GM13977 (cell line): ENCODE measurements around the gene PLEKHO2.
"Not testable (repeated sequence)": the region's sequence is repeated elsewhere in the genome, so short reads cannot be mapped to it uniquely, and the experiment has no call there.

Experiments
- DNase-seq: peaks from one replicate; pipeline ENCODE4 v3.0.0; 2012; ENCODE audit warnings: low spot score
- CTCF ChIP-seq: IDR thresholded peaks from 2 replicates; pipeline ENCODE4 v1.5.1; 2012; ENCODE audit warnings: mild to moderate bottlenecking, control low read depth; ENCODE audit not compliant: insufficient read depth; ENCODE audit errors: extremely low read depth, missing control alignments
- in situ Hi-C: fragments of 300-500 bp; cut with MboI; formaldehyde crosslinking; loops from one replicate; pipeline ENCODE4 v1.12.0; 2022; ENCODE audit warnings: low sequenced_read_pairs, low pct_unique_long_range_greater_than_20kb, mixed read lengths, inconsistent platforms; ENCODE audit not compliant: unreplicated experiment

PLEKHO2 gene

DNA sequence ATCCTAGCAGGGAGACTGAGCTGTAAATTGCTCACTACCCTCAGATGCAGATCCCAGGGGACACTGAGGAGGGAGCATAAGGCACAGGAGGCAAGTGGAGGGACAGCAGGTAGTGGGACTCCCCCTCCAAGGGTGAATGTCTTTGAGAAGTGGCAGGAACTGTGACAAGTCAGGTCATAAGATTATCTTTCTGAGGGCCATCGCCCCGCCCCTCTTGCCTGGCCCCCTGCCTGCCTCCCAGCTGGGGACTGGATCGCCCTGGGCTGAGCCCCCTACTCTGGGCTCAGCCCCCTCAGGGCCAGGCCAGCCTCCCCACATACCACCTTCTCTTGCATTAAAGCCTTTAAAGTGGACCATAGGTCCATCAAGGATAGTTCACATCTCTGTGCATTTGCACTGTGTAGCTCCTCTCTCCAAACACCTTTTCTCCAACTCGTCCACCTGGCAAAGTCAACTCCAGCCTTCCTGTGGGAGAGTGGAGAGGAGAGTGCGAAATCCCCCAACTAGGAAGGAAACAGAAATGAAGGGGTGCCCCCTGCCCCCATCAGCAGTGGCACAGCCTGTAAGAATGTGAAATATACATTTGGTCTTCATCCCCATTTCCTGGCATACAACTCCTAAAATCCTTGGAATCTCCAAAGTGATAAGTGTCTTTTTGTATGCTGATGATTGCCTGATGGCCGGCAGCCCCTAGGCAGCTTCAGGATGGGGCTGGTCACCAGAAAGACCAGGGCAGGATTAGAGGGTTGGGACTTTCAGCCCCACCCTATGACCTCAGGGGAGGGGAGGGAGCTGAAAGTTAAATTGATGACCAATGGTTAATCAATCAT, 31.0 kb upstream of the PLEKHO2 start:
- no peak for TF ChIP-seq CTCF
- no peak for DNase-seq
- in situ Hi-C loops: no loop called here

GRCh38 chr15:64813075-64813474, 28.6 kb upstream of the PLEKHO2 start:
- DNase-seq: no peak
- no peak for TF ChIP-seq CTCF
- in situ Hi-C loops: no loop called here

GRCh38 chr15:64814283-64814682, 27.4 kb upstream of the PLEKHO2 start:
- in situ Hi-C loops, DNase-seq: not testable (repeated sequence)

- DNase-seq, in situ Hi-C loops: not testable (repeated sequence)
These were observed 26.8 kb upstream of the PLEKHO2 start for GRCh38 chr15:64814965-64815364.

DNA sequence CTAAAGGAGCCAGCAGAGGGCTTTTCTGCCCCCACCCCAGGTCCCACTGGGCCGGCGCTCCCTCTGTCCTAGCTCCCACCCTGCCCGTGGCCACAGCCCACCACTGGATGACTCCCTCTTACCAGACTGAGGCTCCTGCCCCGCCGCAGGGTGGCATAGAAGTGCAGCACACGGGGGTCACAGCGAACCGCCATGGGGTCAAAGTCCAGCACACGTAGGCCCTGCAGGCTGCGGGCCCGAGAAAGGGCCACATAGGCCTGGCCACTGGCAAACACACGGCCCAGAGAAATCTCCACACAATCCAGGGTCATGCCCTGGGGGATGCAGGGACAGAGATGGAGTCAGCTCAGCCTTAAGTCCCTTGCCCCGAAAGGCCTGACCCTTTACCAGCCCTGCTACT, 25.3 kb upstream of the PLEKHO2 start:
- in situ Hi-C loops: no loop called here
- DNase-seq: no peak
- no peak for TF ChIP-seq CTCF

DNA sequence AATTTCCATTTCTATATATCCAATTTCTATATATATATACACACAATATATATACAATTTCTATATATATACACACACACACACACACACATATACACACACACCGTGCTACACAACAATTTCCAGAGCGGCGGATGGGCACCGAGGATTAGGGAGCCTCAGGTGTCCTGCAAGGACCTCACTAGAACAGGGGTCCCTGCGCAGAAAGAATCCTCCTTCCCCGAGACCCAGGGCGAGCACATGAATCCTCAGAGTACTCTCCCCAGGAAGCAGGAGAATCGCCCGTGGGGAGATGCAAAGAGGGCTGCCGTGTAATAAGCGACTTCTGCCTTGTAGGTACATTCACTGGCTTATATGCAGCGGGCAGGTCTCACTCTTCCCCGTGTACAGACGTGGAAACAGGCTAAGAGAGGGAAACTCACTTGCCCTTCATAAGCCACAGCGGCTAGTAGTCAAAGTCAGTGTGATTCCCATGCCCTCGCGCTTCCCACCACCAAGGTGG, 16.7 kb upstream of the PLEKHO2 start:
- in situ Hi-C loops: no loop called here
- no peak for TF ChIP-seq CTCF
- DNase-seq: no peak

- DNase-seq: peak; percentile 96
- in situ Hi-C loops: no loop called here
- TF ChIP-seq CTCF: no peak
These were observed 16.1 kb upstream of the PLEKHO2 start, which contains the start of gene PIF1 for GRCh38 chr15:64825431-64826294. TSS of gene PIF1 (minus strand) at chr15:64825647. CDS start at chr15:64824335, 1,312 bp downstream.
